ENCODE data around the gene SIAH3.

- no peak for TF ChIP-seq POLR2AphosphoS5 (IDR thresholded peaks at IDR 0.05)
- TF ChIP-seq POLR2A (IDR thresholded peaks at IDR 0.05) = no peak
Measured at GRCh38 chr13:45859705-45860104, 8.2 kb upstream of the SIAH3 start.
